B cell (primary cell): Measurements from ENCODE around the gene SH3RF3. TPM values are rescaled to one million over a fixed set of nuclear protein-coding genes. Genes with fewer than 3 reads are reported as not detected.

Experiments used
- ATAC-seq: fragments of 200-7000 bp; cut with Tn5 transposase; one replicate; pipeline ENCODE4 v1.10.0; 2021; ENCODE audit warnings: low read depth, mild to moderate bottlenecking, moderate number of reproducible peaks, moderate library complexity
- CTCF ChIA-PET: fragments of 350-600 bp; sonication (Branson Sonifier 250); formaldehyde crosslinking; loops from one replicate; lab custom pipeline; 2021; ENCODE audit warnings: antibody characterized with exemption, inconsistent platforms; lab: Charles Lee
- POLR2A ChIA-PET: fragments of 350-600 bp; sonication (Branson Sonifier 250); formaldehyde crosslinking; loops from one replicate; lab custom pipeline; 2021; ENCODE audit warnings: antibody characterized with exemption; lab: Charles Lee
- DNase-seq: peaks from one replicate; pipeline ENCODE4 v3.0.0; 2013
- H2AFZ ChIP-seq: 2 replicates; pipeline ENCODE4 v1.6.1; 2012; ENCODE audit warnings: mild to moderate bottlenecking, low read depth, low read length; ENCODE audit not compliant: insufficient read depth, poor library complexity, severe bottlenecking
- H3K27ac ChIP-seq, 2 donors: 1 replicate in 1 of 2; 2 replicates in 1 of 2; pipeline ENCODE4 v1.5.1; 2012 to 2013; ENCODE audit warnings: low read length in 2 of 2, mild to moderate bottlenecking in 2 of 2, moderate library complexity in 1 of 2
- H3K27me3 ChIP-seq, 4 experiments: fragments of 200-600 bp in 1 of 4; sonication (generic) in 1 of 4; replicated peaks in 1 of 4; 1 replicate in 2 of 4; 2 replicates in 2 of 4; pipeline versions ENCODE4 v1.6.1 to v1.7.0; 2013 to 2016; ENCODE audit warnings: low read length in 3 of 4, mild to moderate bottlenecking in 2 of 4, mixed read lengths in 1 of 4, moderate library complexity in 1 of 4; ENCODE audit not compliant: insufficient read depth in 4 of 4, control insufficient read depth in 3 of 4; ENCODE audit errors: control extremely low read depth in 1 of 4
- H3K36me3 ChIP-seq, 2 experiments: replicated peaks in 1 of 2; 1 replicate in 1 of 2; 2 replicates in 1 of 2; pipeline versions ENCODE4 v1.6.1 to v1.7.1; 2013; ENCODE audit warnings: low read length in 1 of 2; ENCODE audit not compliant: insufficient read depth in 2 of 2, control insufficient read depth in 1 of 2; ENCODE audit errors: control extremely low read depth in 1 of 2, extremely low read depth in 1 of 2
- H3K4me1 ChIP-seq, 2 donors: fragments of 200-600 bp in 1 of 2; sonication (generic) in 1 of 2; 1 replicate in 1 of 2; 2 replicates in 1 of 2; pipeline versions ENCODE4 v1.5.1 to v1.6.1; 2013 to 2017; ENCODE audit warnings: low read length in 2 of 2; ENCODE audit not compliant: control insufficient read depth in 2 of 2, insufficient read depth in 2 of 2
- H3K4me2 ChIP-seq: replicated peaks from 2 replicates; pipeline ENCODE3; 2012; ENCODE audit warnings: mild to moderate bottlenecking, low read depth, low read length; ENCODE audit not compliant: poor library complexity, severe bottlenecking
- H3K4me3 ChIP-seq, 5 experiments: fragments of 200-600 bp in 1 of 5; sonication (generic) in 1 of 5; 1 replicate in 3 of 5; 2 replicates in 2 of 5; pipeline versions ENCODE4 v1.5.1 to v1.7.0; 2011 to 2016; ENCODE audit warnings: low read length in 4 of 5, mild to moderate bottlenecking in 4 of 5, low read depth in 2 of 5, control low read depth in 1 of 5, moderate library complexity in 1 of 5; ENCODE audit not compliant: insufficient read depth in 1 of 5; ENCODE audit errors: control extremely low read depth in 1 of 5, extremely low read depth in 1 of 5
- H3K79me2 ChIP-seq: fragments of 200-600 bp; sonication (generic); one replicate; pipeline ENCODE4 v1.6.0; 2016; ENCODE audit warnings: low read length; ENCODE audit not compliant: control insufficient read depth, insufficient read depth
- H3K9ac ChIP-seq: fragments of 200-600 bp; sonication (generic); 2 replicates; pipeline ENCODE4 v1.6.1; 2017; ENCODE audit warnings: mild to moderate bottlenecking, low read length, moderate library complexity
- H3K9me3 ChIP-seq, 3 donors: one replicate each; pipeline versions ENCODE4 v1.6.1 to v1.7.1; 2013; ENCODE audit warnings: low read length in 2 of 3; ENCODE audit not compliant: control insufficient read depth in 2 of 3, insufficient read depth in 1 of 3; ENCODE audit errors: control extremely low read depth in 1 of 3
- H4K20me1 ChIP-seq: 2 replicates; pipeline ENCODE4 v1.6.0; 2012; ENCODE audit warnings: mild to moderate bottlenecking, low read length; ENCODE audit not compliant: insufficient read depth, control insufficient read depth, poor library complexity, severe bottlenecking
- H3K27ac Mint-ChIP-seq: one replicate; pipeline ENCODE4 v1.8.0; 2021; ENCODE audit warnings: mixed read lengths
- H3K27me3 Mint-ChIP-seq: one replicate; pipeline ENCODE4 v1.8.0; 2021; ENCODE audit warnings: mixed read lengths
- H3K4me1 Mint-ChIP-seq: one replicate; pipeline ENCODE4 v1.8.0; 2021; ENCODE audit warnings: mixed read lengths
- H3K4me3 Mint-ChIP-seq: one replicate; pipeline ENCODE4 v1.8.0; 2021; ENCODE audit warnings: mixed read lengths
- H3K9me3 Mint-ChIP-seq: one replicate; pipeline ENCODE4 v1.8.0; 2022; ENCODE audit warnings: mixed read lengths; ENCODE audit not compliant: insufficient read depth
- EZH2 ChIP-seq: IDR thresholded peaks from 2 replicates; pipeline ENCODE4 v1.6.1; 2012; ENCODE audit warnings: borderline replicate concordance, low read depth, mild to moderate bottlenecking, moderate library complexity, low read length; ENCODE audit not compliant: insufficient read depth, poor library complexity, severe bottlenecking
- WGBS: methylation state at CpG from one replicate; pipeline ENCODE4 v1.1.5; 2013; ENCODE audit warnings: missing lambda C conversion rate; ENCODE audit not compliant: insufficient coverage; 5-methylcytosine and 5-hydroxymethylcytosine counted together
- intact Hi-C: fragments of 100-400 bp; cut with micrococcal nuclease; formaldehyde crosslinking; loops from one replicate; pipeline ENCODE4 v1.10.0; 2022
- polyA plus RNA-seq: library from polyadenylated mRNA; depleted of rRNA; stranded (reverse); fragments of >200 nt; gene quantifications from 2 replicates; pipeline ENCODE4 v1.2.3, GENCODE V29; 2012
- total RNA-seq, 2 donors: library from RNA; stranded (reverse); fragments of 120-200 nt in 1 of 2; gene quantifications; 1 replicate in 1 of 2; 2 replicates in 1 of 2; pipeline versions ENCODE4 v1.2.3 to v1.2.4, GENCODE V29; 2013 to 2022
- TF ChIP-seq, protein P1 (sequence below): fragments of 200-600 bp; IDR thresholded peaks from one replicate; pipeline ENCODE4 v1.8.0; 2022; ENCODE audit warnings: antibody characterized with exemption, mild to moderate bottlenecking

The SH3RF3 gene
- total and polyA plus RNA-seq, 2 donors (not counting 1 experiment from before 2014, with no cell fraction given): 0.07 to 1.2 TPM

DNA sequence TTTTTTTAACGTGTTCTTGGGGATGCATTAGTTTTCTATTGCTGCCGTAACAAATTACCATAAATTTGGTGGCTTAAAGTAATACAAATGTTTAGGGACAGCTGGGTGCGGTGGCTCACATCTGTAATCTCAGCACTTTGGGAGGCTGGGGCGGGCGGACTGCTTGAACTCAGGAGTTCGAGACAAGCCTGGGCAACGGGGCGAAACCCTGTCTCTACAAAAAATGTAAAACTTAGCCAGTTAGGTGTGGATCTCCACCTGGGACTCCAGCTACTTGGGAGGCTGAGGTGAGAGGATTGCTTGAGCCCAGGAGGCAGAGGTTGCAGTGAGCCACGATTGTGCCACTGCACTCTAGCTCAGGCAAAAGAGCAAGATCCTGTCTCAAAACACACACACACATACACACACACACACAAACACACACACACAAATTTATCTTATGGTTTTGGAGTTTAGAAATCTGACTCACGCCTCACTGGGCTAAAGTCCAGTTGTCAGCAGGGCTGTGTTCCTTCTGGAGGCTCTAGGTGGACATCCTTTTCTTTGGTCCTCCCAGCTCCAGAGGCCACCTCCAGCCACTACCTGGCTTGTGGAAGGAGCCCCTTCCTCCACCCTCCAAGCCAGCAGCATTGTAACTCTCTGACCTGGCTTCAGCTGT is 408.7 kb downstream of the SH3RF3 start:
- TF ChIP-seq, protein P1, sequence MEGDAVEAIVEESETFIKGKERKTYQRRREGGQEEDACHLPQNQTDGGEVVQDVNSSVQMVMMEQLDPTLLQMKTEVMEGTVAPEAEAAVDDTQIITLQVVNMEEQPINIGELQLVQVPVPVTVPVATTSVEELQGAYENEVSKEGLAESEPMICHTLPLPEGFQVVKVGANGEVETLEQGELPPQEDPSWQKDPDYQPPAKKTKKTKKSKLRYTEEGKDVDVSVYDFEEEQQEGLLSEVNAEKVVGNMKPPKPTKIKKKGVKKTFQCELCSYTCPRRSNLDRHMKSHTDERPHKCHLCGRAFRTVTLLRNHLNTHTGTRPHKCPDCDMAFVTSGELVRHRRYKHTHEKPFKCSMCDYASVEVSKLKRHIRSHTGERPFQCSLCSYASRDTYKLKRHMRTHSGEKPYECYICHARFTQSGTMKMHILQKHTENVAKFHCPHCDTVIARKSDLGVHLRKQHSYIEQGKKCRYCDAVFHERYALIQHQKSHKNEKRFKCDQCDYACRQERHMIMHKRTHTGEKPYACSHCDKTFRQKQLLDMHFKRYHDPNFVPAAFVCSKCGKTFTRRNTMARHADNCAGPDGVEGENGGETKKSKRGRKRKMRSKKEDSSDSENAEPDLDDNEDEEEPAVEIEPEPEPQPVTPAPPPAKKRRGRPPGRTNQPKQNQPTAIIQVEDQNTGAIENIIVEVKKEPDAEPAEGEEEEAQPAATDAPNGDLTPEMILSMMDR: no peak
- no peak for TF ChIP-seq EZH2
- DNase-seq (no peak), ATAC-seq (no peak)
- Histone ChIP-seq H4K20me1 (no peaks in the 10 kb centered on the region), H3K36me3 (no peaks in the 10 kb centered on the region), H3K4me3 (no peak overlapping the region), H3K4me1 (no peaks in the 10 kb centered on the region), H3K27ac (no peak overlapping the region), H3K9ac (no peak overlapping the region), H3K9me3 (no peaks in the 10 kb centered on the region), H3K79me2 (no peaks in the 10 kb centered on the region), H3K27me3 (no peaks in the 10 kb centered on the region), H2AFZ (no peak overlapping the region), H3K4me2 (no peak overlapping the region)
- no peaks in the 10 kb centered on the region for H3K4me1 Mint-ChIP-seq
- no peak overlapping the region for H3K27ac Mint-ChIP-seq
- WGBS: 91% methylated on average over 9 of the region's 10 CpGs
- H3K9me3 Mint-ChIP-seq: no peaks in the 10 kb centered on the region
- POLR2A ChIA-PET: no interaction called here
- CTCF ChIA-PET: no interaction called here
- H3K4me3 Mint-ChIP-seq: no peak overlapping the region
- intact Hi-C loops: no loop called here
- peaks cover 22% of the 10 kb centered on the region for H3K27me3 Mint-ChIP-seq

DNA sequence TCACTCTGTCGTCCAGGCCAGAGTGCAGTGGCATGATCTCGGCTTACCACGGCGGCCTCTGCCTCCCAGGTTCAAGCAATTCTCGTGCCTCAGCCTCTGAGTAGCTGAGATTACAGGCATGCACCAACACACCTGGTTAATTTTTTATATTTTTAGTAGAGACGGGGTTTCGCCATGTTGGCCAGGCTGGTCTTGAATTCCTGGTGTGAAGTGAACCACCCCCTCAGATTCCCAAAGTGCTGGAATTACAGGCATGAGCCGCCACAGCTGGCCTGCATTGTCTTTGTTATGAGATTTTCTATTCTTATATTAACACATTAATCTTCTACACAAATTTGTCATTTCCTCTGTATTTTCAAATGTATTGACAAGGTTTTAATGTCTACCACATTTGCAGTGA is 409.5 kb downstream of the SH3RF3 start:
- no peak overlapping the region for H3K9ac ChIP-seq
- H3K9me3 ChIP-seq: no peaks in the 10 kb centered on the region
- Mint-ChIP-seq H3K27ac (no peak overlapping the region), H3K9me3 (no peaks in the 10 kb centered on the region), H3K27me3 (peaks cover 20% of the 10 kb centered on the region), H3K4me3 (no peak overlapping the region), H3K4me1 (no peaks in the 10 kb centered on the region)
- 100% methylated on average over 4 of the region's 8 CpGs for WGBS
- intact Hi-C loops: no loop called here
- H2AFZ ChIP-seq: no peak overlapping the region
- TF ChIP-seq, protein P1: no peak
- TF ChIP-seq EZH2: no peak
- H3K4me3 ChIP-seq: no peak overlapping the region
- H3K4me1 ChIP-seq: no peaks in the 10 kb centered on the region
- CTCF ChIA-PET: no interaction called here
- ATAC-seq (no peak), DNase-seq (no peak)
- no peaks in the 10 kb centered on the region for H3K27me3 ChIP-seq
- H3K27ac ChIP-seq: no peak overlapping the region
- no peaks in the 10 kb centered on the region for H3K79me2 ChIP-seq
- H4K20me1 ChIP-seq: no peaks in the 10 kb centered on the region
- POLR2A ChIA-PET: no interaction called here
- no peaks in the 10 kb centered on the region for H3K36me3 ChIP-seq
- H3K4me2 ChIP-seq: no peak overlapping the region
